ENCODE measurements around the gene RNASE7.

Gene RNASE7

GRCh38 chr14:21041676-21042433, at the start of gene RNASE7:
TSS of gene RNASE7 (plus strand) at chr14:21042362. CDS start at chr14:21042993, 631 bp downstream.
- no peak for DNase-seq (ENCODE audit: extremely low read depth, low read depth)
- no peak for TF ChIP-seq CTCF (IDR thresholded peaks at IDR 0.05; ENCODE audit: low read depth, low read length, missing control alignments)
- no peak within 1 kb of the TSS for H3K4me3 ChIP-seq (replicated peaks; ENCODE audit: low read depth, low read length)

GRCh38 chr14:20996521-20996920, 45.6 kb upstream of the RNASE7 start:
- no peak for TF ChIP-seq CTCF (IDR thresholded peaks at IDR 0.05; ENCODE audit: low read depth, low read length, missing control alignments)
- no peak for DNase-seq (ENCODE audit: extremely low read depth, low read depth)
- H3K4me3 ChIP-seq (replicated peaks; ENCODE audit: low read depth, low read length): no peak overlapping the region

- no peak overlapping the region for H3K4me3 ChIP-seq (replicated peaks; ENCODE audit: low read depth, low read length)
- TF ChIP-seq CTCF (IDR thresholded peaks at IDR 0.05; ENCODE audit: low read depth, low read length, missing control alignments): no peak
- DNase-seq (ENCODE audit: extremely low read depth, low read depth): no peak
These were observed 45.0 kb upstream of the RNASE7 start for GRCh38 chr14:20997115-20997514.

- DNase-seq (ENCODE audit: extremely low read depth, low read depth): no peak
- H3K4me3 ChIP-seq (replicated peaks; ENCODE audit: low read depth, low read length): no peak overlapping the region
- no peak for TF ChIP-seq CTCF (IDR thresholded peaks at IDR 0.05; ENCODE audit: low read depth, low read length, missing control alignments)
These were observed 44.6 kb upstream of the RNASE7 start for GRCh38 chr14:20997564-20997963.

- DNase-seq (ENCODE audit: extremely low read depth, low read depth): no peak
- no peak for TF ChIP-seq CTCF (IDR thresholded peaks at IDR 0.05; ENCODE audit: low read depth, low read length, missing control alignments)
- no peak overlapping the region for H3K4me3 ChIP-seq (replicated peaks; ENCODE audit: low read depth, low read length)
These were observed 44.0 kb upstream of the RNASE7 start for GRCh38 chr14:20998139-20998538.

GRCh38 chr14:20998674-20999366, 43.3 kb upstream of the RNASE7 start, which contains the start of gene SLC39A2:
TSS of gene SLC39A2 (plus strand) at chr14:20999293. CDS start at chr14:20999447, 154 bp downstream.
- DNase-seq (ENCODE audit: extremely low read depth, low read depth): peak; percentile 46
- no peak within 1 kb of the TSS for H3K4me3 ChIP-seq (replicated peaks; ENCODE audit: low read depth, low read length)
- no peak for TF ChIP-seq CTCF (IDR thresholded peaks at IDR 0.05; ENCODE audit: low read depth, low read length, missing control alignments)
